Omental fat pad (tissue), 4 donors: ENCODE data around the gene CWF19L2. TPM values are rescaled to one million over a fixed set of nuclear protein-coding genes. Genes with fewer than 3 reads are reported as not detected.
"Not testable (repeated sequence)": the region's sequence is repeated elsewhere in the genome, so short reads cannot be mapped to it uniquely, and the experiment has no call there.

Experiments used
- ATAC-seq: fragments of 150-250 bp; one replicate; pipeline ENCODE4 v1.9.1; 2016; ENCODE audit warnings: mild to moderate bottlenecking, moderate library complexity; ENCODE audit not compliant: low FRiP score
- DNase-seq: peaks from one replicate; pipeline ENCODE4 v3.0.0-alpha.2; 2019; ENCODE audit warnings: low spot score
- total RNA-seq, 4 donors: library from RNA; depleted of rRNA; stranded (reverse); fragments of >200 nt; gene quantifications; one replicate each; pipeline ENCODE4 v1.1.0, GENCODE V29; 2016
- TF ChIP-seq, protein P1 (sequence below), 3 donors: fragments of 450-650 bp; IDR thresholded peaks; one replicate each; pipeline ENCODE4 v1.5.1; 2016 to 2017; ENCODE audit warnings: antibody characterized with exemption in 3 of 3, mild to moderate bottlenecking in 3 of 3, moderate library complexity in 2 of 3

The CWF19L2 gene
- total RNA-seq, 4 donors from 2014 or later = 14.8 to 36.6 (median 17.0) TPM

DNA sequence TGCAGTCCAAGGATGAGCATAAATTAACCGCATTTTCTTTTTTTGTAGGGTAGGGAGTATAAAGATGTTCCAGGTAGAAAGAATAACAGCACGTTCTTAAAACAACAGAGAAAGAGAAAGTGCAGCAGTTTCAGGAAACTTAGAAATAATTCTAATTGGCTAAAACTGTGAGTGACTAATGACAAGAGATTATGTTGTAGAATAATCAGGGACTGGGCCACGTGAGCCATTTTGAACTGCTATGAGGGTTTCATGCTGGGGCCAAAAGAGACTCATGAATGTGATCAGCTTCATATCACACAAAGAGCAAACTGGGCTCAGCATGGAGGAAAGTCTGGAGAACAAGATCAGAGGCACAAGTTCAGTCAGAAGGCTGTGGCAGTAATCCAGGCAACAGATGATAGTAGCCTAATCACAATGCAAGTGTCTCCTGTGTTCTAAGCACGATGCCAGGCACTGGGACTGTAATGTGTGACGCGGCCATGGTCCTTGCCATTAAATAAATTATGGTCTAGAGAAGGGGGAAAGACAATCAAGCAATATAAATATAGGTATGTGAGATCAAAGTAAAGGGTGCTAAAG is 17.9 kb downstream of the CWF19L2 start:
- DNase-seq (no peak), ATAC-seq (no peak)
- TF ChIP-seq, protein P1, sequence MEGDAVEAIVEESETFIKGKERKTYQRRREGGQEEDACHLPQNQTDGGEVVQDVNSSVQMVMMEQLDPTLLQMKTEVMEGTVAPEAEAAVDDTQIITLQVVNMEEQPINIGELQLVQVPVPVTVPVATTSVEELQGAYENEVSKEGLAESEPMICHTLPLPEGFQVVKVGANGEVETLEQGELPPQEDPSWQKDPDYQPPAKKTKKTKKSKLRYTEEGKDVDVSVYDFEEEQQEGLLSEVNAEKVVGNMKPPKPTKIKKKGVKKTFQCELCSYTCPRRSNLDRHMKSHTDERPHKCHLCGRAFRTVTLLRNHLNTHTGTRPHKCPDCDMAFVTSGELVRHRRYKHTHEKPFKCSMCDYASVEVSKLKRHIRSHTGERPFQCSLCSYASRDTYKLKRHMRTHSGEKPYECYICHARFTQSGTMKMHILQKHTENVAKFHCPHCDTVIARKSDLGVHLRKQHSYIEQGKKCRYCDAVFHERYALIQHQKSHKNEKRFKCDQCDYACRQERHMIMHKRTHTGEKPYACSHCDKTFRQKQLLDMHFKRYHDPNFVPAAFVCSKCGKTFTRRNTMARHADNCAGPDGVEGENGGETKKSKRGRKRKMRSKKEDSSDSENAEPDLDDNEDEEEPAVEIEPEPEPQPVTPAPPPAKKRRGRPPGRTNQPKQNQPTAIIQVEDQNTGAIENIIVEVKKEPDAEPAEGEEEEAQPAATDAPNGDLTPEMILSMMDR (IDR thresholded peaks at IDR 0.05) = no peak

DNA sequence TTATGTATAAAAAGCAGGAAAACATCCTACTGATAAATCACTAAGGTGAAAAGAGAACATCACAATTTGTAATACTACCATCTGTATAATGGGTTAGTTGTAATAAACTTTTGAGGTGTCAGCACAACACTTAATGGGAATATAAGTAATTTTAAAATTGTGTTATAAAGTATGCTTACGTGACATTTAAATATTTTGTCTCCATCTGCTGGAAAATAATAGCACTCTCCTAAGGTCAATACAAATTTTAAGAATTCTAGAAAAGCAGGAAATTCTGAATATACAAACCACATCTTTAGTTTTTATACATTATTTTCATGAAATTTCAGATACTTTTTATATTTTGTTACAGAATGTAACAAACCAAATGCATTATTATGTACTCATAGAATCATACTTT is 19.5 kb downstream of the CWF19L2 start:
- no peak for ATAC-seq
- TF ChIP-seq, protein P1 (IDR thresholded peaks at IDR 0.05) = no peak

DNA sequence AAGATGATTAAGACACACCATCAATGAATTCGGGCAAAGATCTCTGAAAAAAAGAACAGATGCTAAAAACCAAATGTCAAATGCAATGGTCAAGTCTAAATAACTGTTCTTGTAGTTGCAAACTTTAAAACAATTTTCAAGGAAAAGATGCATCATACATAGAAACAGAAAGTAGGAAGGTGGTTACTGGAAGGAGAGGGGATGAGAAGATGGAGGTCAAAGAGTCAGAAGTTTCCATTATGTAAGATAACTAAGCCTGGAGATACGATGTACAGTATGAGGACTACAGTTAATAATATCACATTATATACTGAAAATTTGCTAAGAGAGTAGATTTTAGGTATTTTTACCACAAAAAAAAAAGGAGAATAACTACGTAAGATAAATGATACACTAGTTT is 27.1 kb downstream of the CWF19L2 start:
- ATAC-seq (no peak), DNase-seq (no peak)
- TF ChIP-seq, protein P1 (IDR thresholded peaks at IDR 0.05) = no peak

More for the DNA sequence above, 19.5 kb downstream of the CWF19L2 start:
- no peak for DNase-seq

DNA sequence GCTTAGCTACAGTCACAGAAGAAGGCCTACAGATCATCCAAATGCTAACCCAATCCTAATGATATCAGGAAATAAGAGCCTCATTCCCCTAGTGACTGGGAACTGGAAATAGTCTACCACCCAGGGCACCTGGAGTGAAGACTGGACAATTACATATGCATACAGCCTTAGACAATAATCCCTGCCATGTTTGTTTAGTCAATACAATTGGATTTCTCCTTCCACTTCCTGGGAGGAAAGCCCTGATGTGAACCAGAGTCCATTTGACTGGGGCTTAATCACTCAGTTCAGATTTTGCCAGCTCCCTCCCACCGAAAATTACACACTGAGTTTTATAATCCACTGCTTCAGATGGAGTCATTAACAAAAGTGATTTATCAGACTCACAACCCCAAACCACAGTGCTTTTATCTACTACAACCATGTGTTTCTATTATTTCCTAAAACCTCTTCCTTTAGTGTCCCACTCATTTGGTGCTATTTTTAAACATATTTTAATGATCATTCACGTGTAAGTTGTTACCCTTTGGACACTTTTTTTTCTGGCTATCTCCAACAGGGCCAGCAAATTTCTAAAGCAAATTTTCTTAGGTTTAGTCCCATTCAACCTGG is 29.9 kb downstream of the CWF19L2 start:
- TF ChIP-seq, protein P1 (IDR thresholded peaks at IDR 0.05) = no peak
- DNase-seq (no peak), ATAC-seq (no peak)

DNA sequence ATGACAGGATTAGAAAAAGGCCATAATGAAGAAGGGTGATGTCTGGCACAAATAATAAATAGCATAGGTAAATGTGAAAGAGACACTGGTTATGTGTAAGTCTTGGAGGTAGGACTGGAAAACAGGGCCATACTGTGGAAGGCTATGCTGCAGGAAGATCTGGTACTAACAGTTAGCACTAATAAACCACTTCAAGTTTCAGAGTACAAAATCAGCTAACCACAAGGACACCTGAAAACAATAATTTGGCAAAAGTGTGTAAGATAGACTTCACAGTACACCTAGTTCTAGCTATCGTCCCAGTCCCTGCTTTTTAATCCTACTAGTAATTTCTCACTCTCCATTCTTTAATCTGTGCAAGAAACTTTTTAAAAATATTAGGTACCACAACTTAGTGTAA is 44.3 kb downstream of the CWF19L2 start:
- ATAC-seq (no peak), DNase-seq (no peak)
- TF ChIP-seq, protein P1 (IDR thresholded peaks at IDR 0.05) = no peak

DNA sequence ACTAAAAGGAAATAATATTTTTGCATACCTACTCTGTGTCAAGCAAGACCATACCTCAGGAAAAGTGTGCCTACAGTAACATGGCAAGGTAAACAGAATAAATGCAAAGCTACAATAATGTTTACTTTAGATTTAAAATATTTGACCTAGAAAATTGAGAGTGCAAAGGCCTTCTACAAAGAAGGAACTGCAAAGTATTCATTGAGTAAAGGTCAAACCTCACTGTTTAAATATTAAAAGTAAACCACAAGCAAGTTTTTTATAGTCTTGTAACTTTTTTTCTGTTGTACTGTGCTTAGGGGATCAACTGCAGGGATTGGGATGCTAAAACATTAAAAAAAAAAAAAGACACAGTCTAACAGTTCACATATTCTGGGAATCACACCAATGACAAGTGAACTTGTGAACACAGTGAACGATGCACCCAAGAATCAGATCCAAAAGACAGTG is 48.8 kb downstream of the CWF19L2 start:
- ATAC-seq (no peak), DNase-seq (no peak)
- TF ChIP-seq, protein P1 (IDR thresholded peaks at IDR 0.05) = no peak

DNA sequence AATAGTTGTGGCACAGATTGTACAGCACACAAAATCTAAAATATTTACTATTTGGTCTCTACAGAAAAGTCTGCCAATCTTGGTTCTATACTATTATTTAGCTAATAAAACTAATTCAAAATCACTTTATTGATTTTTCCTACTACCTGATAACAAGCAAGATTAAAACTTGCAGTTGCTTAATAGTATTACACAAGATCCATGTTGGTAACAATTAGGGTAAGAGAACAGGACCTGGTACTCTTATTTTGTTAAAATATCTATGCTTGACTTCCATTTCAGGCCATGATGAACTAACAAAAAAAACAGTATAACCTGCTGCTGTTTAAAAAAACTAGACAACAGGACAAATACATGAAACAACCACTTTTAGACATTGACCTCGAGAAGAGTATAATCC is 52.4 kb downstream of the CWF19L2 start:
- ATAC-seq (no peak), DNase-seq (no peak)
- TF ChIP-seq, protein P1 (IDR thresholded peaks at IDR 0.05) = no peak

DNA sequence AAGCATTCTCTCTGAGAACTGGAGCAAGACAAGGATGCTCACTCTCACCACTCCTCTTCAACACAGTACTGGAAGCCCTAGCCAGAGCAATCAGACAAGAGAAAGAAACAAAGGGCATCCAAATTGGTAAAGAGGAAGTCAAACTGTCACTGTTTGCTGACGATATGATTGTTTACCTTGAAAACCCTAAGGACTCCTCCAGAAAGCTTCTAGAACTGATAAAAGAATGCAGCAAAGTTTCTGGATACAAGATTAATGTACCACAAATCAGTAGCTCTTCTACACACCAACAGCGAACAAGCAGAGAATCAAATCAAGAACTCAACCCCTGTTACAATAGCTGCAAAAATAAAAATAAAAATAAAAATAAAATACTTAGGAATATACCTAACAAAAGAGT is 56.5 kb downstream of the CWF19L2 start:
- not testable (repeated sequence) for ATAC-seq, DNase-seq
